HG03139 (cell line): ENCODE measurements around the gene SLC15A2.
"Not testable (repeated sequence)": the region's sequence is repeated elsewhere in the genome, so short reads cannot be mapped to it uniquely, and the experiment has no call there.

Source experiments
- ATAC-seq: cut with Tn5 transposase; IDR thresholded peaks from one replicate; pipeline ENCODE4 v1.9.1; 2021; ENCODE audit not compliant: unreplicated experiment

Gene SLC15A2

DNA sequence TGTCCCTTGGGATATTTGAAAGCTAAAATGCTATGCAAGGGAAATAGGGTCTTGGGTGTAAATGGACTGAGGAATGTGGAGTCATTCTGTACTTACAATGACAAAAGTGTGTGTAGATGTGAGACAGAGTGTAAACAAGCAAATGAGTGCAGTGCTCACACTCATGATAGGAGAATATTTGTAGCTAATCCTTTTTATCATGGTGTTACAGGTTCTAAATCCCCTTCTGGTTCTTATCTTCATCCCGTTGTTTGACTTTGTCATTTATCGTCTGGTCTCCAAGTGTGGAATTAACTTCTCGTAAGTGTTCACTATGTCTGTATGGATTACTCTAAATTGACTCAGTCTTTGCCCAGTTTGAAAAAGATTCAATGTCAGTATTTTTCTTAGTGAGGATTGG, 30.5 kb downstream of the SLC15A2 start:
- no peak for ATAC-seq

DNA sequence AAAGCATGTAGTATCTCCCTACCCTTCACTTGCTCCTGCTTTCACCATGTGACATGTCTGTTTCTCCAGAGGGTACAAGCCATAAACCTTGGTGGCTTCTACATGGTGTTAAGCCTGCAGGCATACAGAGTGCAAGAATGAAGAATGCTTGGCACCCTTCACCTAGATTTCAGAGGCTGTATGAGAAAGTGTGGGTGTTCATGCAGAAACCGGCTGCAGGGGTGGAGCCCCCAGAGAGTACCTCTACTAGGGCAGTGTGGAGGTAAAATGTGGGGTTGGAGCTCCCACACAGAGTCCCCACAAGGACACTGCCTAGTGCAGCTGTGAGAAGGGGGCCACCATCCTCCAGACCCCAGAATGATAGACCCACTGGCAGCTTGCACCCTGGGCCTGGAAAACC, 32.2 kb downstream of the SLC15A2 start:
- no peak for ATAC-seq

DNA sequence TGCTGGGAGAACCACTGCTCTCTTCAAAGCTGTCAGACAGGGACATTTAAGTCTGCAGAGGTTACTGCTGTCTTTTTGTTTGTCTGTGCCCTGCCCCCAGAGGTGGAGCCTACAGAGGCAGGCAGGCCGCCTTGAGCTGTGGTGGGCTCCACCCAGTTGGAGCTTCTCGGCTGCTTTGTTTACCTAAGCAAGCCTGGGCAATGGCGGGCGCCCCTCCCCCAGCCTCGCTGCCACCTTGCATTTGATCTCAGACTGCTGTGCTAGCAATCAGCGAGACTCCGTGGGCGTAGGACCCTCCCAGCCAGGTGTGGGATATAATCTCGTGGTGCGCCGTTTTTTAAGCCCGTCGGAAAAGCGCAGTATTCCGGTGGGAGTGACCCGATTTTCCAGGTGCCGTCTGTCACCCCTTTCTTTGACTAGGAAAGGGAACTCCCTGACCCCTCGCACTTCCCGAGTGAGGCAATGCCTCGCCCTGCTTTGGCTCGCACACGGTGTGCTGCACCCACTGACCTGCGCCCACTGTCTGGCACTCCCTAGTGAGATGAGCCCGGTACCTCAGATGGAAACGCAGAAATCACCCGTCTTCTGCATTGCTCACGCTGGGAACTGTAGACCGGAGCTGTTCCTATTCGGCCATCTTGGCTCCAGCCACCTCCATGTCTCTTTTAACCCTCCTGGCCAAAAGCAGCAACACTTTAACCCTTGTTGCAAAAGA, 44.1 kb downstream of the SLC15A2 start:
- ATAC-seq: not testable (repeated sequence)

DNA sequence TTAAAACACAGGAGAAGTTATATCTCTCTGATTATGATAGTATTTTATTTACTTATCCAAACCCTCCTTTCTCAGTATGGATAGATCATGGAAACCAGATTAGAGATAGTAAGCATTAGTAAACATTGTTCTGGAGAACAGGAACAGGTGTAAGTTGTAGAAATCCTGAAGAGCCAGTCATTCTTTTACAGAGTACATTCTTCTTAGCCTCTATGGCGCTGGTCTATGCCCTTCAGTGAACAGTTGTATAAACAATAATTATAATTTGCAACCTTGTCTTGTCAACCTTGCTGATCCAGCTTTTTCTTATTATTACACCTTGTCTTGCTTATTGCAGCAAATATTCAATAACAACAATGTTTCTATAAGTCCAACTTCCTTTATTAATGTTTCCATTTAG, 47.4 kb downstream of the SLC15A2 start:
- no peak for ATAC-seq

DNA sequence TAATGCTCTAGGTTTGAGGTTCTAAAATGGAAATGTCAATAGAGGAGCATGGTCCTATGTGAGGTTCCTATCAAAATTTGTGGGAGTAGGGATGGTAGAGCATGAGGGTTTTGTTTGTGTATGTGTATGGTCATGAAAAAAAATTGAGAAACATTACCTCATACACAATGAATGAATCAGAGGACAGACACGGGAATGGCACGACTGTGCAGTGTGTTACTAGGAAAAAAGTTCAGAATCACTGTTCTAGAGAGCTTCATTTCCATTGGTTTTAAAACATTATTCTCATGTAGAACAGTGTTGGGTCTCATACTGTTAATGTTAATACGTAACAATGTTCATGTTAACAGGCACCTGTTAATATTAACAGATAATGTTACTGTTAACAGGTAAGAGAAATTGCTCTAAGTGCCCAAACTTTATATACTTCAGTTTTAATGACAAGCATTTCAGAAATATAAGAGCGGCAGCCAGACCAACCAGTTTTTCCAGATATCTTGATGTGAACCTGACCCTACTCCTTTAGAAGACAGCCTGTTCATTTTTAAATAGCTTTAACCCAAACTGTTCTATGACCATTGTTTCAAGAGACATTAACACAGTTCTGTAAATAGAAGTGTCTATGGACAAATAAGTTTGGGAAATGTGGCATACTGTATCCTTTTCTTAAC, 48.0 kb downstream of the SLC15A2 start:
- ATAC-seq: no peak

DNA sequence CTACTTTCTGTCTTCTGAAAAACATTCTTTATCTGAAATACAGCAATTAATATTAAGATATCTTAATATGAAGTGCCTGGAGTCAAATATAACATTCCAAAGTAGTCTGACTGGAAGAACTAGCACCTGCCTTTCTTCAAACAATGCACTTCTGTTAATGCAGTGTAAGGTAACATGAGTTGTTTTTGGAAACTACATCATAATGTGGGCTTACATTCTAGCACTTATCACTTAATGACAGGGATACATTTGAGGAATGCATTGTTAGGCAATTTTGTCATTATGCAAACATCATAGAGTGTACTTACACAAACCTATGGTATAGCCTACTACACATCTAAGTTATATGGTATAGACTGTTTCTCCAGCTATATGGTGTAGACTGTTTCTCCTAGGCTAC, 49.2 kb downstream of the SLC15A2 start:
- ATAC-seq: no peak

DNA sequence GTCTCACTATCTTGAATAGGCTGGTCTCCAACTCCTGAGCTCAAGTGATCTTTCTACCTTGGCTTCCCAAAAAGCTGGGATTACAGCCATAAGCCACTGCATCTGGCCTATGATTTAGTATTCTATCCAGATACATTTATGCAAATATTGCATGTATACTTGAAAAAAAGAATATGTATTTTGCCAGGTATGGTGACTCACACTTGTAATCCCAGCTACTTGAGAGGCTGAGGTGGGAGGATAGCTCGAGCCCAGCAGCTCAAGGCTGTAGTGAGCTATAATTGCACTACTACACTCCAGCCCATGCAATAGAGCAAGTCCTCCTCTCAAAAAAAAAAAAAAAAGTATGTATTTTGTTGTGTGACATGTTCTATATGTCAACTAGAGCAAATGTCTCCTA, 54.4 kb downstream of the SLC15A2 start:
- no peak for ATAC-seq

DNA sequence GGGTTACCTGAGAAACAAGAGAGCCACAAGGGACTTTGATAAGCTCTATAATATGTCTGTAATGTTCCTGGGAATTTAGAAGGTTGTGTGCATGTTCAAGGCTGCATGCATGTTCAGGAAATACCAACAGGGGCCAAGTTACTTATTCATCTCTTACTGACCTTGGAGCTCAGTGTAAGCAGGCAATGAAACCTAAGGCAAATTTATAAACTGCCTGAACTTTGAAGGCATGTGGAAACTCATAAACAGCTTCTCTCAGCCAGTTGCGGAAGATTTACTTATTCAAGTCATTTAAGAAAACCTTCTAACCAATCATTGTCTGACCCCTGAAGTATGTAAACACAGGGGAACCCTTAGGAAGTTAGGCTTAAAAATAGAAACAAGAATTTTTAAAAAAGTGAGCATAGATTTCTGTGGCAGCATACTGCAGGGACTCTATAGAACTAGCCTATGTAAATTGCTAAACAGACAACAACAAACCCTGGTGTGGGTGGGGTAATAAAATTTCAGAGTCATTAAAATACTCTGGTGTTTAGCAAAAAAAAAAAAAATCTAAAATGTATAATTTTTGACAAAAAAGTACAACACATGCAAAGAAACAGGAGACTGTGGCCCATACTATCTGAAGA, 57.2 kb downstream of the SLC15A2 start:
- no peak for ATAC-seq

DNA sequence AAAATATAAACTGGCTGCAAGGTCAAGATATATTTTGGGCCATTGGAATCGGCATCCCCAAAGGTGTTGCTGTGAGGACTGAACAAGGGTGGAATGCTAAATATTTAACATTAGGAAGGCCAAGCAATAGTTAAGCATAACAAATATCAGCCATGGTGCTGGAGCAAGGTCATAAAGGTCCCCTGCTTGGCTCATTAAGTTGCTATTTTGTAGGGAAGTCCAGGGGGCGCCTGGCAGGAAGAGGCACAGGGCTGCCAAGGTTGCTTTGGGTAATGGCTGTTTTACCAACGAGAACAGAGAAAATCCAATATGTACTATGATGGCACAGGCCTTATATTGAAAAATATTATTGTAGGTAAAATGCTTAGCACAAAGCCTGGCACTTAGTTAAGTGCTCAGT, 62.2 kb downstream of the SLC15A2 start:
- ATAC-seq: no peak

DNA sequence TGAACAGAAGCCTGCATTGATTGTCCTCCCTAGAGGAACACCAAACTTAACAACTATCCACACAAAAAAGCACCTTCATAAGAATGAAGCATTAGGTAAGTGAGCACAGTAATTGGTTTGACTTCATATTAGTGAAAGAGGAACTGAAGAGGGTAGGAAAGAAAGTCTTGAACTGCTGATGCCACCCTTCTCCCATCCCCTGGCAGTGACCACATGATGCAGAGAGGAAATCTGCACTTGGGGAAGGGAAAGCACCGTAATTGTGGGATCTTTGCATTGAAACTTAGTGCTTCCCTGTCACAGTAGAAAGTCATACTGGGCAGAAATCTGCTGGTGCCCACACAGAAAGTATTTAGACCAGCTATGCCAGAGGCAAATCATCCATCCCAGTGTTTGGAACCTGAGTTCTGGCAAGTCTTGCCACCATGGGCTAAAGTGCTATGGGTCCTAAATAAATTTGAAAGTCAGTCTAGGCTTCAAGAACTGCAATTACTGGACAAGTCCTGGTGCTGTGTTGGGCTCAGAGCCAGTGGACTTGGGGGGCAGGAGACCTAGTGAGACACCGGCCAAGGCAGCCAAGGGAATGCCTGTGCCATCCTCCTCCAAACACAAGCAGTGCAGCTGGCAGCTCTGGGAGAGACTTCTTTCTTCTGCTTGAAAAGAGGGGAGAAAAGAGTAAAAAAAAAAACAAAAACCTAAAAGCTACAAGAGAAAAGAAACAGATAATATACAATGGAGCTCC, 63.6 kb downstream of the SLC15A2 start:
- ATAC-seq: no peak

DNA sequence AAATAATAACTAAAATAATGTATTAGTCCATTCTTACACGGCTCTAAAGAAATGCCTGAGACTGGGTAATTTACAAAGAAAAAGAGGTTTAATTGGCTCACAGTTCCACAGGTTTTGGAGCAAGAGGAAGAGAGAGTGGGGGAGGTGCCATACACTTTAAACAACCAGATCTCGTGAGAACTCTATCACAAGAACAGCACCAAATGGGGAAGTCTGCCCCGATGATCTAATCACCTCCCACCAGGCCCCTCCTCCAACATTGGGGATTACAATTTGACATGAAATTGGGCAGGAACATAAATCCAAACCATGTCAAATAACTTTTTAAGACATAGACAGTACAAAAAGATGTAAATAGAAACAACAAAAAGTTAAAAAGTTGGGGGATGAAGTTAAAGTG, 64.6 kb downstream of the SLC15A2 start:
- ATAC-seq: no peak

DNA sequence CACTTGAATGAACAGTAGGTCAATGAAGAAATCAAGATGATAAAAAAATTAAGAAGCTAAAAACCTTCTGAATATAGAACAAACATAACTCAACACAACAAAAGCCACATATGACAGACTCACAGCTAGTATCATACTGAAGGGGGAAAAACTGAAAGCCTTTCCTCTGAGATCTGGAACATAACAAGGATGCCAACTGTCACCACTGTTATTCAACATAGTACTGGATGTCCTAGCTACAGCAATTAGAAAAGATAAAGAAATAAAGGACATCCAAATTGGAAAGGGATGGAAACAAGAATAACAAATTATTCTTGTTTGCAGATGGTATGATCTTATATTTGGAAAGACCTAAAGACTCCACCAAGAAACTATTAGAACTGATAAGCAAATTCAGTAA, 67.1 kb downstream of the SLC15A2 start:
- no peak for ATAC-seq

DNA sequence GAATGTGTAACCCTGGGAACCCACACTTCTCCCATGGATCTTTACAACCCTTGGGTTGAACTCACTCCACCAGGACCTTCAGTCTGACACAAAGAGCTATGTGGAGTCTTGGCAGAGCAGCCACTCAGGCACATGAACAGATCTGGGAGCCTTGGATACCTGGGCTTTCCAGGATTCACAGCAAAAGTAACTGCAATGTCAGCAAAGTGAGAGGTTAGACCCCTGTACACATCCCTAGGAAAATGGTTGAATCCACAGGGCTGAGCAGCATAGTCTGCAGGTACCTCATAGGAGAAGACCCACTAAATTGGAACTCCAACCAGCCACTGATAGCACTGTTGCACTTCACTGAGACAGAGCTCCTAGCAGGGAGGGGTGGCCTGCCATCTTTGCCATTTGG, 68.2 kb downstream of the SLC15A2 start:
- no peak for ATAC-seq

DNA sequence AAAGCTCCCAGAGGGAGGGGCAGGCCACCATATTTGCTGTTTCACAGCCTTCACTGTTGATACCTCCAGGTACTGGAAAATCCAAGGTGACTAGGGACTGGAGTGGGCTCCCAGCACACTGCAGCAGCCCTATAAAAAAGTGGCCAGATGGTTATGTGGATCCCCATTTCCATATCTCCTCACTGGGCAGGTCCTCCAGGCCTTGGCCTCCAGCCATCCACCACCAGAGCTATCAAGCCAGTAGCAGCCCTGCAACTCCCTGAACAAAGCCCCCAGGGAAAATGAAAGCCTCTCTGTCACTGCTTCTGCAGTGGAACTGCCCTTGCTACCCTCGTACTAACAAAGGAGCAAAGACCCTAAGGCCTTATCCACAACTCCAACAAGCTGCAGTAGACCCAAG, 69.4 kb downstream of the SLC15A2 start:
- ATAC-seq: no peak

DNA sequence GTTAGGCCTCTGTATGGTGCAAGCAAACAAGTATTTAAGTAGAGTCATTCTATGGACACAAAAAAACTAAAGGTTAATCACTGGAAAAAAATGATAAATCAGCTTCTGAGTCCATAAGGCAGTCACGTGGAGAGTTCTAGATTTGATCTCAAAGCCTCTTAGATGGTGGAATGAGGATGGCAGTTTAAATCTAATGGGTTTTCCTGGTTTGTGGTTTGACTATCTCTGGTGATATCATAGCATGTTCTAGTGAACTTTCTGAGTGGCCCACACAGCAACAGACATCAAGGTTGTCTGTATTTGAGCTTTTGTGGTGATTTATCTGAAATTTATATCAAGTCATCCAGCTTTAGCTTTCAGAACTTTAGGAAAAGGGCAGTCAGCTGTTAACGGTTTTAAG, 75.4 kb downstream of the SLC15A2 start:
- no peak for ATAC-seq

DNA sequence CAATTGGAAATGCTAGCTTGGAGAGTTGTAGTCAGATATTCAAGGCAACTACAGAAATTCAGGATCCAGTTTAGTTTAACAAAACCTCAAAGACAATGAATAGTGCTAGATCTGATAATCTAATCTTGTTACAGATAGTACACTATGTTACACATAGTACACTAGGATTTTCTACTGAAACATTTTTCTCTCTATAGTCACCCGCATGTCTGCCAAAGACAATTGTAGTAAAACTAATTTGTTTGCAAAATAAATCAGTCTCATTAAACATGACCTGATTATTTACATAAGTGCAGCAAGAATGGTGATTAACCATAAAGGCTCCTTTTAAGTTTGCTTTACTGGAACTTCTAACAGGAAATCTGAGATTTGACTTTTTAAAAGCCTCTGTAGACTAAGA, 75.8 kb downstream of the SLC15A2 start:
- ATAC-seq: no peak

DNA sequence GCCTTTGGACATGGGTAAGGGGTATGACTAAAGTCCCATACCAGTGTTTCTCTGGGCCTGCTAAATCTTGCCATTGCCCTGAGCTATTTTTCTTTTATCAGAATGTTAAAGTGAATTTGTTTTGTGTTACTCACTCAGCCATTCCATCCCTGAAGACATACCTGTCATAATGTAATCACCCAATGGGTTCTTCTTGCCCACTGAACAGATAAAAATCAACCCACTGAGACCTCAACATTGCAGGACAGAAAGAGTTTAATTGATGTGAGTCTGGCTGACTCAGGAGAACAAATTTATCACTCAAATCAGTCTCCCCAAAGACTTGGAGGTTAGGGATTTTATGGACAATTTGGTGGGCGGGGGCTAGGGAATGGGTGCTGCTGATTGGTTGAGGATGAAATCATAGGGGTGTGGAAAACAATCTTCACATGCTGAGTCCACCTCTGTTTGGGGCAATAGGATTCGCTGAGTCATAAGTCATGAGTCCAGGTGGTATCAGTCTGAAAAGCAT, 80.5 kb downstream of the SLC15A2 start:
- ATAC-seq: no peak

DNA sequence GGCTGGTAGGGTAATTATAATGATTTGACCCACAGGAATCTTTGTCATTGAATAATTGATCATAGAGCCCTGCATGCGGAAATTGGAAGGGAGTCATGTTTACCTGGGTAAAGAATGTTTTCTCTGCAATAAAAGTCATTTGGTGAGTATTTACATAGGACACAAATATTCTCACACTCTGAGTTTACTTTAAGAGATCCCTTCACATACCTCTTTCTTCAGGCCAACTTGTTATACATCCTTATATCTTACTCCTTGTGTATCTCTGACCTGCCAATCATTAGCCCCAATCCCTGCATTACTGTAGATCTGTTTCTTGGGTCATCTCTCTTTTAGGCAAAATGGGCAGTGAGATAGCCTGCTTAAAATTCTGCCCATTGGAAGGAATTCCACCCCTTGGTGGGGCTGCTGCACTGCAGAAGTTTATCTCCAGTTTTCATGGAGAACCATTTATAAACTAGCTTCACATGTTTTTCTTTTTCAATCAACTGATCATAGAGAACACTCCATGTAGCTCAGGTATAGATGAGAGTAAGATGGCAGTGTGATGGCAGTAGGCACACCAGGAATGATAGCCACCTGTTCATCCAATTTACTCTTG, 81.6 kb downstream of the SLC15A2 start:
- ATAC-seq: no peak

DNA sequence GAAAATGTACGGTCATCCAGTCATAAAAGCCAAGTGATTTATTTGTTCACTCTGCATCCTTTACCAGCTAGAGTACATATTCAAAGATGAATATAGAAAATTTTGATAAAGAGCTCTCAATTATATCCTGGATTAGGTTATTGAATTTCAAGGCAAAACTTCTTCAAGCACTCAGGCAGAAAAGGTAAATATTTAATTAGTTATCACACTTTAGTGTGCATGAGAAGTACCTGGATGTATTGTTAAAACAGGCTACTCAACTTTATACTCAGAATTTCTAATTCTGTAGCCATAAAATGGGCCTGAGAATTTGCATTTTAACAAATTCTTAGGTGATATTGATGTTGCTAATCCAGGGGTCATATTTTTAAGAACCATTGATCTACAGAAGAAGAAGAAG, 82.5 kb downstream of the SLC15A2 start:
- ATAC-seq: no peak

DNA sequence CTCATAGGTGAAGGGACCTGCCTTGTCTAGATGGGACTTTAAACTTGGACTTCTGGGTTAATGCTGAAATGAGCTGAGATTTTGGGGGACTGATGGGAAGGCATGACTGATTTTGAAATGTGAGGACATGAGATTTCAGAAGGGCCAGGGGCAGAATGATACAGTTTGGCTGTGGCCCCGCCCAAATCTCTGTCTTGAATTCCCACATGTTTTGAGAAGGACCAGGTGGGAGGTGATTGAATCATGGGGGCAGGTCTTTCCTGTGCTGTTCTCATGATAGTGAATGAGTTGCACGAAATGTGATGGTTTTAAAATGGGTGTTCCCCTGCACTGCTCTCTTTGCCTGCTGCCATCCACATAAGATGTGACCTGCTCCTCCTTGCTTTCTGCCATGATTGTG, 85.0 kb downstream of the SLC15A2 start:
- ATAC-seq: no peak
